NCI-H1105 (cell line): ENCODE results near the gene HNRNPU.
A peak's percentile ranks its signal among the peaks of the same experiment; 100 is the strongest.

ENCODE experiments used
- DNase-seq: peaks from one replicate; lab custom pipeline; 2025; lab: John Stamatoyannopoulos, UW

HNRNPU gene

GRCh38 chr1:244864253-244865027 lies at the start of gene HNRNPU:
HNRNPU (minus strand) TSS chr1:244864543; CDS start chr1:244864307, 236 bp downstream.
- peak; percentile 89 for DNase-seq

- no peak for DNase-seq
Observed at GRCh38 chr1:244913806-244914205, 49.5 kb upstream of the HNRNPU start.

GRCh38 chr1:244904119-244904518 lies 39.8 kb upstream of the HNRNPU start:
- DNase-seq: no peak

GRCh38 chr1:244901400-244902015 lies 37.2 kb upstream of the HNRNPU start:
- DNase-seq: no peak

GRCh38 chr1:244897476-244898254 lies 33.3 kb upstream of the HNRNPU start:
- no peak for DNase-seq

- no peak for DNase-seq
Observed at GRCh38 chr1:244896550-244896949, 32.2 kb upstream of the HNRNPU start.

- DNase-seq: no peak
Observed at GRCh38 chr1:244893836-244894235, 29.5 kb upstream of the HNRNPU start.

- DNase-seq: no peak
Observed at GRCh38 chr1:244887281-244887680, 22.9 kb upstream of the HNRNPU start.

- no peak for DNase-seq
Observed at GRCh38 chr1:244881552-244882280, 17.4 kb upstream of the HNRNPU start.

- DNase-seq: no peak
Observed at GRCh38 chr1:244878681-244879080, 14.3 kb upstream of the HNRNPU start.

GRCh38 chr1:244876228-244876910 lies 12.0 kb upstream of the HNRNPU start:
- DNase-seq: no peak

GRCh38 chr1:244874974-244875579 lies 10.7 kb upstream of the HNRNPU start:
- peak; percentile 31 for DNase-seq

- no peak for DNase-seq
Observed at GRCh38 chr1:244869950-244870349, 5.6 kb upstream of the HNRNPU start.

GRCh38 chr1:244869364-244869827 lies 5.1 kb upstream of the HNRNPU start:
- DNase-seq: no peak

- no peak for DNase-seq
Observed at GRCh38 chr1:244868484-244869363, 4.4 kb upstream of the HNRNPU start.

- DNase-seq: no peak
Observed at GRCh38 chr1:244866355-244866754, 2.0 kb upstream of the HNRNPU start.

- DNase-seq: no peak
Observed at GRCh38 chr1:244865820-244866219, 1.5 kb upstream of the HNRNPU start.

- DNase-seq: peak; percentile 11
Observed at GRCh38 chr1:244865028-244865371, 657 bp upstream of the HNRNPU start.

GRCh38 chr1:244863491-244864252 lies 671 bp downstream of the HNRNPU start:
- no peak for DNase-seq
